Epidermal melanocyte (primary cell): ENCODE results near the gene TTC33.
"Not testable (repeated sequence)": the region's sequence is repeated elsewhere in the genome, so short reads cannot be mapped to it uniquely, and the experiment has no call there.

Experiments used
- DNase-seq: peaks from one replicate; pipeline ENCODE4 v3.0.0; 2011; ENCODE audit warnings: low spot score; ENCODE audit not compliant: insufficient read length

TTC33 gene

DNA sequence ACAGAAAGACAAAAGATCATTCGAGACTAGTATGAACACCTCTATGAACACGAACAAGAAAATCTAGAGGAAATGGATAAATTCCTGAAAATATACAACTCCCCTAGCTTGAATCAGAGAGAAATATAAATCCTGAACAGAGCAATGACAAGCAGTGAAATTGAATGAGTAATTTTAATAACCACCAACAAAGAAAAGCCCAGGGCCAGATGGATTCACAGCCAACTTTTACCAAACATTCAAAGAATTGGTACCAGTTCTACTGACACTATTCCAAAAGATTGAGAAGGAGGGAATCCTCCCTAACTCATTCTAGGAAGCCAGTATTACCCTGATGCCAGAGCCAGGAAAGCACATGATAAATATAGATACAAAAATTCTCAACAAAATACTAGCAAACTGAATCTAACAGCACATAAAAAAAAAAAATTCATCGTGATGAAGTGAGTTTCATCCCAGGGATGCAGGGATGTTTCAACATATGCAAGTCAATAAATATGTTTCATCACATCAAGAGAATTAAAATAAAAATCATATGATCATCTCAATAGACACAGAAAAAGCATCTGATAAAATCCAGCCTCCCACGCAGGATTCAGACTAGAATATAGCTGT, 101.3 kb downstream of the TTC33 start:
- DNase-seq: no peak

DNA sequence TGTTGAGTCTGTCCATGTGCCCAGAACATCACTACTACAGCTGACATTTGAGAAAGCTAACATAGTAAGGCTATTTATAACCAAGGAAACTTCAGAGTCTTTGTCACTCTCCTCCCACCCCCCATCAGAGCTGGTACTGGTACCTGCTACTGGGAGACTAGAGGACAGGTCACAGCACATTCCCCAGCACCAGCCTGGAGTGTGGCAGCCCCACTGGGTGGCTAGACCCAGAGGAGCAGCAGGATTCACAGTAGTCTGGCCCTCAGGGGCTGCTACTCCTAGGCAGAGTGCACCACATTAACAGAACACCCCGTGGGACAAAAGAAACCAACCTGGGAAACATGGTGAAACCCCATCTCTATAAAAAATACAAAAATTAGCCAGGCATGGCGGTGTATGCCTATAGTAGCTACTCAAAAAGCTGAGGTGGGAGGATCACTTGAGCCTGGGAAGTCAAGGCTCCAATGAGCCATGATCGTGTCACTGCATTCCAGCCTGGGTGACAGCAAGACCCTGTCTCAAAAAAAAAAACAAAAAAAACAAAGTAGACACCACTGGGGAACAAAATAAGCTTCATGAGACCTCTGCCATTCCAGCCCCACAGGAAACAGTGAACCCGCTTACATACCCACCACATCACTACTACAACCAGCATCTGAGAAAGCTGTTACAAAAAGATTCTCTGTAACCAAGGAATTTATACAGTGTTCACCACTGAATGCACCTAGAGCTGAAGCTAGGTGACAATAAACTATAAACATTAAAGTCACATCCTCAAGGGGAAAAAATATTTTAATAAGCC, 102.3 kb downstream of the TTC33 start:
- DNase-seq: no peak

DNA sequence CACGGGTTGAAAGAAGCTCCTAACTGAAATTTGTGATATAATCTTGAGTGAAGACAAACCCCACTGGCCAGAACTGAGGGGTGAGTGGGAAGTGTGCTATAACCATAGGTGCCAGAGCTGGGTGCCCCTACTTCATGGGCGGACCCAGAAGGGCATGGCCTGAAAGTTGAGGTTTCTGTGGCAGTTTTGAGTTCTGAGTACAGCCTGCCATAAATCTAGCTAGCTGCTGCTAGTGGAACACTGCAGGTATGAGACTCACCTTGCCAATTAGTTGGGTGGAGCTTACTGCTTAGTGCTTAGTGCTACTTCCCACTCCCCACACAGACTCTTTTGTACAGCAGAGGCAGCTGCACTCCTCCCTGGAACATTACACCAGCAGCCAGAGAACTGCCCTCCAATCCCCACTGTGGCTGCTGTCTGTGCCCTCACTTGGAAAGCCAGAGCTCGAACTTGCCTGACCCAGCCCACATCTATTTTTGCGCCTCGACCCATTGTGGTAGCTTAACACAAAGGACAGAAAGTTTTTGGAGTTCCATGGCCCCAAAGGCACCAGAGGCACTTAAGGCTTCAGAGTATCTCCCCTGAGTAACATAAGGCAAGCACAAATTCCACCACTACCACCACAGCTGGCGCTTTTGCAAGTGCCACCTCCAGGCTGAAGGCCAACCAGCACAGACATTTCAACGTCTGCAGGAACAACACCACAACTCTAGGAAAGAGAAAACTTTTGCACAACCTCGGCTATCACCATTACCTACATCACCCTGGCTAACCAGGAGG, 103.1 kb downstream of the TTC33 start:
- no peak for DNase-seq

DNA sequence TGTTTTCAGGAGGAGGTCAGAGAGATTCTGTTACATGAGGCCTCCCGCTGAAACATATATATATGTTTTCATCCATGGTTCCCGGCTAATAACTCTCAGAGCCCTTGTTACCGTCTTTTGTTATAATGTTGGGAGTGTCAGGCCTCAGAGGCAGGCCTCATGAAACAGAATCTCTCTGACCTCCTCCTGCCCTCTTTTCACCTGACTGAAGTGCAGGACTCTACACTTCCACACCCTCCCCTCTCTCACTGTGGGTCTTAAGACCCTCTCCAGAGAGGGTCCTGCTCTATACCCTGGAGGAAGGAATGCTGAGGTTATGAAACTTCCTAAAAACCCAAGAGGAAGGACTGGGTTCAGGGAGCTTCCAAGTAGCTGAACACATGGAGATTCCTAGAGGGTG, 104.6 kb downstream of the TTC33 start:
- DNase-seq: no peak

DNA sequence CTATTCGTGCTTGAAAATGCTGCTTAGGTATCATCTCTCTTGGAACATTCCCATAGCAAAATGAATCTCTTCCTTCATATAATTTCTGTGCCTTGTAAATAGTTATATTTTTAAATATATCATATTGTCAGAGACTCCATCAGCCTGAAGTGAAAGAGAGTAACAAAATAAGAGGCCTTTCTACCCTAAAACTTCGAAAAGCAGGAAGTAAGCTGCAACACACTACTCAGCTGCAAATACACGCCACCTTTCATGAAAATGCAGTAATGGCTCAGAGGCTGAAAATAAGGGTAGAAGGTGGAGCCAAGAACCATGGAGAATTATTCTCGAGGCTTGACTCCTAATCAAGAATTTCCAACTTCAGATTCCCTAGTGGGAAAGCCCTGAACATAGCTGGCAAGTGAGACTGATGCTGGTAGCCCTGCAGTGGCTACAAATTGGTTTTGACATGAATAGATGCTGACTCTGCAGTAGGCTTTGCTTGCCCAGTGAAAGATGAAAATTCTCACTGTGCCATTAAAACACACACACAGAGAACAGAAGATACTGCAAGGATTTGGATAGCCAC, 106.2 kb downstream of the TTC33 start:
- DNase-seq: no peak

- no peak for DNase-seq
Measured at GRCh38 chr5:40648150-40648549, 107.6 kb downstream of the TTC33 start.

DNA sequence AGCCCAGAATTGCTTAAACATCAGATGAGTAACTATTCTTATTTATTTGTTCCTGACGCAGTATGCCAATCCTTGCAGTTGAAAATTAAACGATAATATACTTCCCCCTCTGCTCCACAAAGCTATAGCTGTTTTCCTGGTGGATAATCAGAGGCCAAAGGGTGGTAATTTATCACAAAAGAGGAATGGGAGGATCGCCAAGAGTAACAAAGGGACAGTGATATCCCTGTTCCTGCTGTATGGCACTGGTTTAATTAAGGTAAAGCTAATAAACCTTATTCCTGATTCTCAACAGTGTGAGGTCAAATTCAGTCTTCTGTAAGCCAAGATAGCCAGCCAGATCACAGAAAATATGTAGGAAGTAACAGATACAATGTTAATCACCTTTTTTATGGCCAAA, 109.5 kb downstream of the TTC33 start:
- DNase-seq: no peak

DNA sequence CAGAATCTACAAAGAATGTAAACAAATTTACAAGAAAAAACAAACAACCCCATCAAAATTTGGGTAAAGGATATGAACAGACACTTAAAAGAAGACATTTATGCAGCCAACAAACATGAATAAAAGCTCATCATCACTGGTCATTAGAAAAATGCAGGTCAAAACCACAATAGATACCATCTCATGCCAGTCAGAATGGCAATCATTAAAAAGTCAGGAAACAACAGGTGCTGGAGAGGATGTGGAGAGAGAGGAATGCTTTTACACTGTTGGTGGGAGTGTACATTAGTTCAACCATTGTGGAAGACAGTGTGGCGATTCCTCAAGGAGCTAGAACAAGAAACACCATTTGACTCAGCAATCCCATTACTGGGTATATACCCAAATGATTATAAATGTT, 116.2 kb downstream of the TTC33 start:
- DNase-seq: not testable (repeated sequence)

DNA sequence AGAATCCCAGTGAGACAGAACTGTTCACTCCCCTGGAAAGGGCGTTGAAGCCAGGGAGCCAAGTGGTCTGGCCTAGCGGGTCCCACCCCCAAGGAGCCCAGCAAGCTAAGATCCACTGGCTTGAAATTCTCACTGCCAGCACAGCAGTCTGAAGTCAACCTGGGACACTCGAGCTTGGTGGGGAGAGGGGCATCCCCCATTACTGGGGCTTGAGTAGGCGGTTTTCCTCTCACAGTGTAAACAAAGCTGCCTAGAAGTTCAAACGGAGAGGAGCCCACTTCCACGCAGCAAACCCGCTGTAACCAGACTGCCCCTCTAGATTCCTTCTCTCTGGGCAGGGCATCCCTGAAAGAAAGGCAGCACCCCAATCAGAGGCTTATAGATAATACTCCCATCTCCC, 121.2 kb downstream of the TTC33 start:
- DNase-seq: no peak

DNA sequence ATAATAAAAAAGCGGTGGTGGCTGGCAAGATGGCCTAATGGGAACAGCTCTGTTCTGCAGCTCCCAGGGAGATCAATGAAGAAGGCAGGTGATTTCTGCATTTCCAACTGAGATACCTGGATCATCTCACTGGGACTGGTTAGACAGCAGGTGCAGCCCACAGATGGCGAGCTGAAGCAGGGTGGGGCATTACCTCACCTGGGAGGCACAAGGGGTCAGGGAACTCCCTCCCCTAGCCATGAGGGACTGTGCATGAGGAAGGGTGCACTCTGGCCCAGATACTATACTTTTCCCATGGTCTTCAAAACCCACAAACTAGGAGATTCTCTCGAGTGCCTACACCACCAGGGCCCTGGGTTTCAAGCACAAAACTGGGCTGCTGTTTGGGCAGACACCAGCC, 121.6 kb downstream of the TTC33 start:
- no peak for DNase-seq

DNA sequence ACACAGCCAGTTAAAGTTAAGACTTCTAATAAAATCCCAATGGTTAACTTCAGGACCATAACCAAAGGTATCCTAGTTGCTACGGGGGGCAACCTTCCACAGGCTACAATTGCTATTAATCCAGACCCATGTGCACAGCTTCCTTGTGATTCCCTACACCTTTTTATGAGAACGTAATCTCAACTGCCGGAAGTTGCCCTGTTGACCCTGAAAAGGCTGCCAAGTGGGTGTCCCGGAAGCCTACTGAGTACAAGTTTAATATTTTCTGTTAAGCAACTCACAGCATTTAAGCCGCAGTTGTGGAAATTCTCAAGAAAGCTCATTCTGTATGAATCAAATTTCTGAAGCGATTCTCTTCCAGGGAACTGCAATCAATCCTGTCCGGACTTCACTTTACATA, 124.5 kb downstream of the TTC33 start:
- DNase-seq: no peak

DNA sequence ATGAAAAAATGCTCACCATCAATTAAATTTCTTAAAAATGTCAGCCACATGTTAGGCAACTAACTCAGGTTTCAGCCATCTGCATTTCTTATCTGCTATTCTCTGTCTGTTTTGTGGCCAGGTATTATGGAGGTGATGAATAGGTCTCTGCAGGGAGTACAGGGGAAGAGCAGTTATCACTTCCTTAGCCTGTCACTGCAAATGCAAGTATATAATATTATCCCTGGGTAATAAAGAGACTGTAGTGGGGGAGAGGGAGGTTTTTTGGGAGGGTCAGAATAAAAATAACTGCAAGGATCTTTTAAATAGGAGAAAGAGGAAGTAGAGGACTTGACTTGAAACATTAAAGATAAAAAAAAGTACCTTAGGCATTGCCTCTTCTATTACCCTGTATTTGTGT, 125.6 kb downstream of the TTC33 start:
- no peak for DNase-seq

GRCh38 chr5:40628407-40628806, 127.4 kb downstream of the TTC33 start:
- no peak for DNase-seq

GRCh38 chr5:40627706-40628105, 128.1 kb downstream of the TTC33 start:
- DNase-seq: no peak

GRCh38 chr5:40626801-40627200, 129.0 kb downstream of the TTC33 start:
- no peak for DNase-seq

- DNase-seq: no peak
Measured at GRCh38 chr5:40623480-40624420, 132.0 kb downstream of the TTC33 start.

GRCh38 chr5:40622463-40623252, 133.1 kb downstream of the TTC33 start:
- no peak for DNase-seq

DNA sequence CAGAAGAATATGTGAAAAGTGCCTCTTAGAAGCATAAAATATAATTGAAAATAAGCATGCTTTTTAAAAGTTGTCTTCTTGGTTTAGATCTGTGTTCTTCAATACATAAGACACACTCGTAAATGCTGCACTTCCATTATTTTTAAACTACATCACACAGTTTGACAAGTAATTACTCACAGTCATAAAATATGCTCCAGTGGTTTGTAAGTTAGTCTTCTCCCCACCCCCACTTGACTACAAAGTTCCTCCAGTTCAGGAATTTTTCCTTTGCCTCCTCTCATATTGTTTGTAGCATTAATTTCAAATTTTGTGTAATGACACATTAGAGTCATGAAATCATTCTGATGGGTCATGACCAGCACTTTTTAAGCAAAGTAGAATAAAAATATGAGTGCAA, 136.3 kb downstream of the TTC33 start:
- DNase-seq: no peak

- DNase-seq: no peak
Measured at GRCh38 chr5:40618926-40619325, 136.8 kb downstream of the TTC33 start.

- no peak for DNase-seq
Measured at GRCh38 chr5:40616781-40617180, 139.0 kb downstream of the TTC33 start.
